HepG2 (cell line): ENCODE results near the gene ARRDC1. TPM values are rescaled to one million over a fixed set of nuclear protein-coding genes. Genes with fewer than 3 reads are reported as not detected.

Experiments used
- DR1 ChIP-seq: sonication (generic); formaldehyde crosslinking; IDR thresholded peaks from 2 replicates; pipeline ENCODE4 v1.8.0; 2021; ENCODE audit warnings: mild to moderate bottlenecking, missing genetic modification reagents, inconsistent platforms
- HNF4G ChIP-seq, 2 experiments: sonication (generic) in 1 of 2; formaldehyde crosslinking in 1 of 2; IDR thresholded peaks; 2 replicates each; pipeline versions ENCODE4 v1.4.0 to v1.6.1; 2011 to 2020; ENCODE audit warnings: borderline replicate concordance in 2 of 2, low read depth in 2 of 2, mild to moderate bottlenecking in 2 of 2, low read length in 1 of 2, missing genetic modification reagents in 1 of 2, moderate library complexity in 1 of 2
- NCOR1 ChIP-seq: fragments of 200-600 bp; sonication (generic); IDR thresholded peaks from 2 replicates; pipeline ENCODE4 v1.7.0; 2017; ENCODE audit warnings: antibody characterized with exemption, low read length, borderline replicate concordance
- PCBP2 ChIP-seq: fragments of 200-400 bp; formaldehyde crosslinking; optimal IDR thresholded peaks from 2 replicates; pipeline ENCODE3; 2018; ENCODE audit warnings: low read length, low read depth; ENCODE audit not compliant: poor library complexity, severe bottlenecking
- TSC22D2 ChIP-seq: sonication (generic); formaldehyde crosslinking; IDR thresholded peaks from 2 replicates; pipeline ENCODE4 v1.5.1; 2020; ENCODE audit warnings: missing genetic modification reagents, mild to moderate bottlenecking, borderline replicate concordance
- ZBTB2 ChIP-seq: sonication (generic); formaldehyde crosslinking; IDR thresholded peaks from 2 replicates; pipeline ENCODE4 v1.8.0; 2022; ENCODE audit warnings: low read depth, missing genetic modification reagents
- ZFP91 ChIP-seq: sonication (generic); formaldehyde crosslinking; IDR thresholded peaks from 2 replicates; pipeline ENCODE4 v1.9.0; 2022; ENCODE audit warnings: missing genetic modification reagents, mild to moderate bottlenecking, borderline replicate concordance
- ZNF563 ChIP-seq: sonication (generic); formaldehyde crosslinking; IDR thresholded peaks from 2 replicates; pipeline ENCODE4 v1.8.0; 2022; ENCODE audit warnings: mild to moderate bottlenecking, moderate library complexity, missing genetic modification reagents
- ZNF891 ChIP-seq: sonication (generic); formaldehyde crosslinking; IDR thresholded peaks from 2 replicates; pipeline ENCODE4 v1.5.0; 2020; ENCODE audit warnings: mild to moderate bottlenecking, missing genetic modification reagents
- polyA plus RNA-seq, 8 experiments: library from polyadenylated mRNA; depleted of rRNA in 3 of 8; stranded (reverse) in 7 of 8; unstranded in 1 of 8; fragments of >200 nt; fragmentation: Illumina TruSeq in 4 of 8; extraction: Trizol in 4 of 8; gene quantifications; 2 replicates each; pipeline versions ENCODE4 v1.2.1 to v1.2.3, GENCODE V29; 2011 to 2016; ENCODE audit warnings: low read depth in 4 of 8, missing spikeins in 1 of 8, mixed read lengths in 1 of 8; ENCODE audit not compliant: insufficient read depth in 1 of 8
- total RNA-seq, 5 experiments: library from RNA; depleted of rRNA; stranded (reverse); fragments of >200 nt; fragmentation: Illumina TruSeq; extraction: Trizol; gene quantifications; 2 replicates each; pipeline ENCODE4 v1.2.3, GENCODE V29; 2016; ENCODE audit warnings: low read depth in 1 of 5
- TF ChIP-seq, protein P1 (sequence below): fragments of 450-650 bp; IDR thresholded peaks from 2 replicates; pipeline ENCODE4 v1.6.1; 2017; ENCODE audit warnings: mild to moderate bottlenecking
- TF ChIP-seq, protein P2 (sequence below), 2 experiments: IDR thresholded peaks; 2 replicates each; pipeline ENCODE4 v1.6.1; 2011 to 2012; ENCODE audit warnings: low read length in 2 of 2, borderline replicate concordance in 1 of 2, low read depth in 1 of 2, mild to moderate bottlenecking in 1 of 2, moderate library complexity in 1 of 2
- TF ChIP-seq, protein P3 (sequence below): sonication (generic); formaldehyde crosslinking; IDR thresholded peaks from 2 replicates; pipeline ENCODE4 v1.5.1; 2020; ENCODE audit warnings: missing genetic modification reagents, mild to moderate bottlenecking, borderline replicate concordance
- TF ChIP-seq, protein P4 (sequence below): sonication (generic); formaldehyde crosslinking; IDR thresholded peaks from 2 replicates; pipeline ENCODE4 v1.5.0; 2020; ENCODE audit warnings: missing genetic modification reagents

The ARRDC1 gene
- total and polyA plus RNA-seq, 2 of the 13 experiments (the other 11 are each of a cell fraction or from before 2014, with no cell fraction given): 21.7 to 44.4 TPM

DNA sequence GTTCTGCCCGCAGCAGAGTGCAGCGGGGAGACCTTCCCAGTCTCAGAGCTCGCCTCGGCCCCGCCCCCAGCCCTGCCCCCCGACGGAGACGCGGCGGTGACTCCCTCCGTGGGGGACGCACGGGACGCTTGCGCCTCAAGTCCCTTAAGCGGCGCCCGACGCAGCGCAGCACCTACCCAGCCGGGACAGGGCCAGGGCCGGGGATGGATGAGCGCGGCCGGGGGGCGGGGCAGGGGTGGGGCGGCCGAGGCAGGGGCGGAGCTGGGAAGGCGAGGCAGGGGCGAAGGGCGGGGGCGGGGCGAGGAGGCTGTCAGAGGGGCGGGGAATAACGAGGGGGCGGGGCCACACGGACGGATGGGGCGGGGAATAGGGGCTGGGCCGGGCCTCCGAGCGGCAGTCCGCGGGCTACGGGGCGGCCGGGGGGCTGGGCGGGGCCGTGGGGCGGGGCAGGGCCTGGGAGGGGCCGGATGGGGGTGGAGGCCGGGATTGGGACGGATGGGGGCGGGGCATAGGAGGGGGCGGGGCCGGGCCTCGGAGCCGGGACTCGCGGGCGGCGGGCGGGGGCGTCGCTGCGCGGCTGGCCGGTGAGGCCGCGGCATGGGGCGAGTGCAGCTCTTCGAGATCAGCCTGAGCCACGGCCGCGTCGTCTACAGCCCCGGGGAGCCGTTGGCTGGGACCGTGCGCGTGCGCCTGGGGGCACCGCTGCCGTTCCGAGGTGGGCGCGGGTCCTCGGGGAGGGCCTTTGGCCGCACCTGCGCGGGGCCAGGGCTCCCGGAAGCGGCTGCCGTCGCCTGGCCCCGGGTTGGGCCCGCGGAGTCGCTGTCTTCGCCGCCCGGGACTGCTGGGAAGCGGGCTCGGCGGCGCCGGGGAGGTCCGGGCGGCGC lies at the start of gene ARRDC1 (continued):
- TF ChIP-seq, protein P1, sequence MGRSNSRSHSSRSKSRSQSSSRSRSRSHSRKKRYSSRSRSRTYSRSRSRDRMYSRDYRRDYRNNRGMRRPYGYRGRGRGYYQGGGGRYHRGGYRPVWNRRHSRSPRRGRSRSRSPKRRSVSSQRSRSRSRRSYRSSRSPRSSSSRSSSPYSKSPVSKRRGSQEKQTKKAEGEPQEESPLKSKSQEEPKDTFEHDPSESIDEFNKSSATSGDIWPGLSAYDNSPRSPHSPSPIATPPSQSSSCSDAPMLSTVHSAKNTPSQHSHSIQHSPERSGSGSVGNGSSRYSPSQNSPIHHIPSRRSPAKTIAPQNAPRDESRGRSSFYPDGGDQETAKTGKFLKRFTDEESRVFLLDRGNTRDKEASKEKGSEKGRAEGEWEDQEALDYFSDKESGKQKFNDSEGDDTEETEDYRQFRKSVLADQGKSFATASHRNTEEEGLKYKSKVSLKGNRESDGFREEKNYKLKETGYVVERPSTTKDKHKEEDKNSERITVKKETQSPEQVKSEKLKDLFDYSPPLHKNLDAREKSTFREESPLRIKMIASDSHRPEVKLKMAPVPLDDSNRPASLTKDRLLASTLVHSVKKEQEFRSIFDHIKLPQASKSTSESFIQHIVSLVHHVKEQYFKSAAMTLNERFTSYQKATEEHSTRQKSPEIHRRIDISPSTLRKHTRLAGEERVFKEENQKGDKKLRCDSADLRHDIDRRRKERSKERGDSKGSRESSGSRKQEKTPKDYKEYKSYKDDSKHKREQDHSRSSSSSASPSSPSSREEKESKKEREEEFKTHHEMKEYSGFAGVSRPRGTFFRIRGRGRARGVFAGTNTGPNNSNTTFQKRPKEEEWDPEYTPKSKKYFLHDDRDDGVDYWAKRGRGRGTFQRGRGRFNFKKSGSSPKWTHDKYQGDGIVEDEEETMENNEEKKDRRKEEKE: no peak
- 0 out of 2 replicates have a peak, but pooled peaks have one; percentile 32 for TF ChIP-seq DR1 (CRISPR knock-in tag)
- no peak for TF ChIP-seq NCOR1
- TF ChIP-seq, protein P2, sequence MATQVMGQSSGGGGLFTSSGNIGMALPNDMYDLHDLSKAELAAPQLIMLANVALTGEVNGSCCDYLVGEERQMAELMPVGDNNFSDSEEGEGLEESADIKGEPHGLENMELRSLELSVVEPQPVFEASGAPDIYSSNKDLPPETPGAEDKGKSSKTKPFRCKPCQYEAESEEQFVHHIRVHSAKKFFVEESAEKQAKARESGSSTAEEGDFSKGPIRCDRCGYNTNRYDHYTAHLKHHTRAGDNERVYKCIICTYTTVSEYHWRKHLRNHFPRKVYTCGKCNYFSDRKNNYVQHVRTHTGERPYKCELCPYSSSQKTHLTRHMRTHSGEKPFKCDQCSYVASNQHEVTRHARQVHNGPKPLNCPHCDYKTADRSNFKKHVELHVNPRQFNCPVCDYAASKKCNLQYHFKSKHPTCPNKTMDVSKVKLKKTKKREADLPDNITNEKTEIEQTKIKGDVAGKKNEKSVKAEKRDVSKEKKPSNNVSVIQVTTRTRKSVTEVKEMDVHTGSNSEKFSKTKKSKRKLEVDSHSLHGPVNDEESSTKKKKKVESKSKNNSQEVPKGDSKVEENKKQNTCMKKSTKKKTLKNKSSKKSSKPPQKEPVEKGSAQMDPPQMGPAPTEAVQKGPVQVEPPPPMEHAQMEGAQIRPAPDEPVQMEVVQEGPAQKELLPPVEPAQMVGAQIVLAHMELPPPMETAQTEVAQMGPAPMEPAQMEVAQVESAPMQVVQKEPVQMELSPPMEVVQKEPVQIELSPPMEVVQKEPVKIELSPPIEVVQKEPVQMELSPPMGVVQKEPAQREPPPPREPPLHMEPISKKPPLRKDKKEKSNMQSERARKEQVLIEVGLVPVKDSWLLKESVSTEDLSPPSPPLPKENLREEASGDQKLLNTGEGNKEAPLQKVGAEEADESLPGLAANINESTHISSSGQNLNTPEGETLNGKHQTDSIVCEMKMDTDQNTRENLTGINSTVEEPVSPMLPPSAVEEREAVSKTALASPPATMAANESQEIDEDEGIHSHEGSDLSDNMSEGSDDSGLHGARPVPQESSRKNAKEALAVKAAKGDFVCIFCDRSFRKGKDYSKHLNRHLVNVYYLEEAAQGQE (IDR thresholded peaks at IDR 0.05; ENCODE audit: borderline replicate concordance in 1 of 2, low read depth in 1 of 2, low read length in 2 of 2): no peak
- 0 out of 2 replicates have a peak, but pooled peaks have one; percentile 49 for TF ChIP-seq ZNF563
- TF ChIP-seq, protein P3, sequence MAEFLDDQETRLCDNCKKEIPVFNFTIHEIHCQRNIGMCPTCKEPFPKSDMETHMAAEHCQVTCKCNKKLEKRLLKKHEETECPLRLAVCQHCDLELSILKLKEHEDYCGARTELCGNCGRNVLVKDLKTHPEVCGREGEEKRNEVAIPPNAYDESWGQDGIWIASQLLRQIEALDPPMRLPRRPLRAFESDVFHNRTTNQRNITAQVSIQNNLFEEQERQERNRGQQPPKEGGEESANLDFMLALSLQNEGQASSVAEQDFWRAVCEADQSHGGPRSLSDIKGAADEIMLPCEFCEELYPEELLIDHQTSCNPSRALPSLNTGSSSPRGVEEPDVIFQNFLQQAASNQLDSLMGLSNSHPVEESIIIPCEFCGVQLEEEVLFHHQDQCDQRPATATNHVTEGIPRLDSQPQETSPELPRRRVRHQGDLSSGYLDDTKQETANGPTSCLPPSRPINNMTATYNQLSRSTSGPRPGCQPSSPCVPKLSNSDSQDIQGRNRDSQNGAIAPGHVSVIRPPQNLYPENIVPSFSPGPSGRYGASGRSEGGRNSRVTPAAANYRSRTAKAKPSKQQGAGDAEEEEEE (CRISPR knock-in tag): no peak
- no peak for TF ChIP-seq HNF4G (IDR thresholded peaks at IDR 0.05; ENCODE audit: borderline replicate concordance, low read depth, low read length)
- TF ChIP-seq HNF4G (CRISPR knock-in tag; IDR thresholded peaks at IDR 0.05; ENCODE audit: borderline replicate concordance, low read depth): no peak
- TF ChIP-seq ZBTB2 (CRISPR knock-in tag): 0 out of 2 replicates have a peak, but pooled peaks have one; percentile 3
- TF ChIP-seq TSC22D2: no peak
- TF ChIP-seq ZNF891 (CRISPR knock-in tag): no peak
- TF ChIP-seq ZFP91: no peak; the same call in 1 of the 2 replicates
- no peak for TF ChIP-seq PCBP2
- TF ChIP-seq, protein P4, sequence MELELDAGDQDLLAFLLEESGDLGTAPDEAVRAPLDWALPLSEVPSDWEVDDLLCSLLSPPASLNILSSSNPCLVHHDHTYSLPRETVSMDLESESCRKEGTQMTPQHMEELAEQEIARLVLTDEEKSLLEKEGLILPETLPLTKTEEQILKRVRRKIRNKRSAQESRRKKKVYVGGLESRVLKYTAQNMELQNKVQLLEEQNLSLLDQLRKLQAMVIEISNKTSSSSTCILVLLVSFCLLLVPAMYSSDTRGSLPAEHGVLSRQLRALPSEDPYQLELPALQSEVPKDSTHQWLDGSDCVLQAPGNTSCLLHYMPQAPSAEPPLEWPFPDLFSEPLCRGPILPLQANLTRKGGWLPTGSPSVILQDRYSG (CRISPR knock-in tag): peak; percentile 54; the same call in 1 of the 2 replicates
